ENCODE measurements around the gene TAL1. TPM values are rescaled to one million over a fixed set of nuclear protein-coding genes. Genes with fewer than 3 reads are reported as not detected.

The TAL1 gene
- total and polyA plus RNA-seq, 2 donors (not counting 3 experiments of a cell fraction or from before 2014, with no cell fraction given), result 36.7 to 52.4 TPM

- TF ChIP-seq, protein P1, sequence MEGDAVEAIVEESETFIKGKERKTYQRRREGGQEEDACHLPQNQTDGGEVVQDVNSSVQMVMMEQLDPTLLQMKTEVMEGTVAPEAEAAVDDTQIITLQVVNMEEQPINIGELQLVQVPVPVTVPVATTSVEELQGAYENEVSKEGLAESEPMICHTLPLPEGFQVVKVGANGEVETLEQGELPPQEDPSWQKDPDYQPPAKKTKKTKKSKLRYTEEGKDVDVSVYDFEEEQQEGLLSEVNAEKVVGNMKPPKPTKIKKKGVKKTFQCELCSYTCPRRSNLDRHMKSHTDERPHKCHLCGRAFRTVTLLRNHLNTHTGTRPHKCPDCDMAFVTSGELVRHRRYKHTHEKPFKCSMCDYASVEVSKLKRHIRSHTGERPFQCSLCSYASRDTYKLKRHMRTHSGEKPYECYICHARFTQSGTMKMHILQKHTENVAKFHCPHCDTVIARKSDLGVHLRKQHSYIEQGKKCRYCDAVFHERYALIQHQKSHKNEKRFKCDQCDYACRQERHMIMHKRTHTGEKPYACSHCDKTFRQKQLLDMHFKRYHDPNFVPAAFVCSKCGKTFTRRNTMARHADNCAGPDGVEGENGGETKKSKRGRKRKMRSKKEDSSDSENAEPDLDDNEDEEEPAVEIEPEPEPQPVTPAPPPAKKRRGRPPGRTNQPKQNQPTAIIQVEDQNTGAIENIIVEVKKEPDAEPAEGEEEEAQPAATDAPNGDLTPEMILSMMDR (IDR thresholded peaks at IDR 0.05; ENCODE audit: extremely low read depth in 1 of 2, insufficient read depth in 1 of 2, low read depth in 1 of 2, low read length in 2 of 2), result no peak
- no peak for TF ChIP-seq FOS (IDR thresholded peaks at IDR 0.05; ENCODE audit: borderline replicate concordance, insufficient read depth, low read length)
- no peak for TF ChIP-seq GATA2 (IDR thresholded peaks at IDR 0.05; ENCODE audit: insufficient read depth, insufficient read length, low read depth, low read length)
- no peak for TF ChIP-seq POLR2AphosphoS5 (IDR thresholded peaks at IDR 0.05; ENCODE audit: insufficient read depth, low read depth, low read length)
- TF ChIP-seq MYC (IDR thresholded peaks at IDR 0.05; ENCODE audit: low read depth, low read length), result no peak
- TF ChIP-seq JUN (IDR thresholded peaks at IDR 0.05; ENCODE audit: borderline replicate concordance, insufficient read depth, insufficient read length, low read depth), result no peak
- TF ChIP-seq POLR2A (IDR thresholded peaks at IDR 0.05; ENCODE audit: low read depth, low read length), result no peak
- TF ChIP-seq, protein P2, sequence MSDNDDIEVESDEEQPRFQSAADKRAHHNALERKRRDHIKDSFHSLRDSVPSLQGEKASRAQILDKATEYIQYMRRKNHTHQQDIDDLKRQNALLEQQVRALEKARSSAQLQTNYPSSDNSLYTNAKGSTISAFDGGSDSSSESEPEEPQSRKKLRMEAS (IDR thresholded peaks at IDR 0.05; ENCODE audit: insufficient read depth, insufficient read length), result no peak
- no peak for TF ChIP-seq EZH2 (IDR thresholded peaks at IDR 0.05; ENCODE audit: borderline replicate concordance, low read depth, low read length, severe bottlenecking)
- Histone ChIP-seq H3K9ac (replicated peaks; ENCODE audit: extremely low read depth, insufficient read depth, low read length) (no peak overlapping the region), H4K20me1 (replicated peaks; ENCODE audit: control insufficient read depth, extremely low read depth, insufficient read depth, low read length) (no peaks in the 10 kb centered on the region), H3K79me2 (ENCODE audit: control insufficient read depth, insufficient read depth, low read length) (no peaks in the 10 kb centered on the region), H3K4me1 (ENCODE audit: control insufficient read depth, extremely low read depth, insufficient read depth, low read length) (peaks cover 5% of the 10 kb centered on the region), H3K36me3 (ENCODE audit: control insufficient read depth in 2 of 2, extremely low read depth in 1 of 2, insufficient read depth in 2 of 2, low read length in 2 of 2) (no peaks in the 10 kb centered on the region), H3K9me1 (replicated peaks; ENCODE audit: control insufficient read depth, extremely low read depth, insufficient read depth, low read length) (no peaks in the 10 kb centered on the region), H3K27me3 (ENCODE audit: control insufficient read depth in 2 of 2, insufficient read depth in 2 of 2, low read length in 2 of 2) (no peaks in the 10 kb centered on the region), H3K4me3 (replicated peaks in 1 of 3; ENCODE audit: insufficient read depth in 1 of 3, low read depth in 1 of 3, low read length in 3 of 3) (no peak overlapping the region), H3K27ac (ENCODE audit: insufficient read depth, low read depth, low read length) (no peak overlapping the region), H3K9me3 (replicated peaks; ENCODE audit: control insufficient read depth, insufficient read depth, low read length) (no peaks in the 10 kb centered on the region), H2AFZ (ENCODE audit: low read depth, low read length) (no peak overlapping the region), H3K4me2 (ENCODE audit: insufficient read depth, low read length) (no peak overlapping the region)
- no peak for DNase-seq (ENCODE audit: low read depth, low spot score)
- ChIA-PET CTCF (interaction anchor here (0.9 to 8.0 kb wide), 12 partner anchors 10 to 248 kb away, joined by 3 to 224 read pairs (median 4); partner anchors contain the start of gene FOXD2), POLR2A (no interaction called here)
- intact Hi-C loops (cut with micrococcal nuclease) (no loop called here), dilution Hi-C loops (cut with MboI; ENCODE audit: extremely low pct_ligation_motif_present, low sequenced_read_pairs) (no loop called here)
- FAIRE-seq, result no peak
- BruUV-seq (replicated peaks), result no TSS peak
These were observed 42.9 kb downstream of the TAL1 start for GRCh38 chr1:47188791-47189785.
